ENCODE measurements around the gene THAP12. TPM values are rescaled to one million over a fixed set of nuclear protein-coding genes. Genes with fewer than 3 reads are reported as not detected.

The THAP12 gene
- total RNA-seq, 1 experiment from 2014 or later = 27.6 TPM

- H3K4me3 Mint-ChIP-seq = no peak overlapping the region
- peaks cover 17% of the 10 kb centered on the region for H3K4me1 Mint-ChIP-seq
- ChIA-PET POLR2A (no interaction called here), CTCF (interaction anchor here (0.6 to 4.2 kb wide), 4 partner anchors 9 to 353 kb away, joined by 3 to 29 read pairs (median 8); no protein-coding TSS in a partner anchor)
- no peak overlapping the region for H3K27ac Mint-ChIP-seq
- no peaks in the 10 kb centered on the region for H3K36me3 Mint-ChIP-seq
- peaks cover 4% of the 10 kb centered on the region for H3K9me3 Mint-ChIP-seq
- DNase-seq (ENCODE audit: low spot score) (no peak), ATAC-seq (no peak)
- TF ChIP-seq TCF7 (CRISPR knock-in tag; IDR thresholded peaks at IDR 0.05; ENCODE audit: low read depth) = no peak
- no peak for TF ChIP-seq ATF1 (CRISPR knock-in tag; IDR thresholded peaks at IDR 0.05)
- no peak for TF ChIP-seq ESRRA (CRISPR knock-in tag; IDR thresholded peaks at IDR 0.05; ENCODE audit: borderline replicate concordance)
- no peak for TF ChIP-seq ZBTB21 (CRISPR knock-in tag; IDR thresholded peaks at IDR 0.05; ENCODE audit: borderline replicate concordance)
- no peak for TF ChIP-seq SMAD3 (CRISPR knock-in tag; IDR thresholded peaks at IDR 0.05; ENCODE audit: borderline replicate concordance)
- TF ChIP-seq, protein P1, sequence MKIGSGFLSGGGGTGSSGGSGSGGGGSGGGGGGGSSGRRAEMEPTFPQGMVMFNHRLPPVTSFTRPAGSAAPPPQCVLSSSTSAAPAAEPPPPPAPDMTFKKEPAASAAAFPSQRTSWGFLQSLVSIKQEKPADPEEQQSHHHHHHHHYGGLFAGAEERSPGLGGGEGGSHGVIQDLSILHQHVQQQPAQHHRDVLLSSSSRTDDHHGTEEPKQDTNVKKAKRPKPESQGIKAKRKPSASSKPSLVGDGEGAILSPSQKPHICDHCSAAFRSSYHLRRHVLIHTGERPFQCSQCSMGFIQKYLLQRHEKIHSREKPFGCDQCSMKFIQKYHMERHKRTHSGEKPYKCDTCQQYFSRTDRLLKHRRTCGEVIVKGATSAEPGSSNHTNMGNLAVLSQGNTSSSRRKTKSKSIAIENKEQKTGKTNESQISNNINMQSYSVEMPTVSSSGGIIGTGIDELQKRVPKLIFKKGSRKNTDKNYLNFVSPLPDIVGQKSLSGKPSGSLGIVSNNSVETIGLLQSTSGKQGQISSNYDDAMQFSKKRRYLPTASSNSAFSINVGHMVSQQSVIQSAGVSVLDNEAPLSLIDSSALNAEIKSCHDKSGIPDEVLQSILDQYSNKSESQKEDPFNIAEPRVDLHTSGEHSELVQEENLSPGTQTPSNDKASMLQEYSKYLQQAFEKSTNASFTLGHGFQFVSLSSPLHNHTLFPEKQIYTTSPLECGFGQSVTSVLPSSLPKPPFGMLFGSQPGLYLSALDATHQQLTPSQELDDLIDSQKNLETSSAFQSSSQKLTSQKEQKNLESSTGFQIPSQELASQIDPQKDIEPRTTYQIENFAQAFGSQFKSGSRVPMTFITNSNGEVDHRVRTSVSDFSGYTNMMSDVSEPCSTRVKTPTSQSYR (CRISPR knock-in tag; IDR thresholded peaks at IDR 0.05) = no peak
- TF ChIP-seq NFATC4 (CRISPR knock-in tag; IDR thresholded peaks at IDR 0.05) = no peak
- TF ChIP-seq NR3C1 (CRISPR knock-in tag; conservative IDR thresholded peaks at IDR 0.05; ENCODE audit: low read depth) = no peak
- TF ChIP-seq, protein P2, sequence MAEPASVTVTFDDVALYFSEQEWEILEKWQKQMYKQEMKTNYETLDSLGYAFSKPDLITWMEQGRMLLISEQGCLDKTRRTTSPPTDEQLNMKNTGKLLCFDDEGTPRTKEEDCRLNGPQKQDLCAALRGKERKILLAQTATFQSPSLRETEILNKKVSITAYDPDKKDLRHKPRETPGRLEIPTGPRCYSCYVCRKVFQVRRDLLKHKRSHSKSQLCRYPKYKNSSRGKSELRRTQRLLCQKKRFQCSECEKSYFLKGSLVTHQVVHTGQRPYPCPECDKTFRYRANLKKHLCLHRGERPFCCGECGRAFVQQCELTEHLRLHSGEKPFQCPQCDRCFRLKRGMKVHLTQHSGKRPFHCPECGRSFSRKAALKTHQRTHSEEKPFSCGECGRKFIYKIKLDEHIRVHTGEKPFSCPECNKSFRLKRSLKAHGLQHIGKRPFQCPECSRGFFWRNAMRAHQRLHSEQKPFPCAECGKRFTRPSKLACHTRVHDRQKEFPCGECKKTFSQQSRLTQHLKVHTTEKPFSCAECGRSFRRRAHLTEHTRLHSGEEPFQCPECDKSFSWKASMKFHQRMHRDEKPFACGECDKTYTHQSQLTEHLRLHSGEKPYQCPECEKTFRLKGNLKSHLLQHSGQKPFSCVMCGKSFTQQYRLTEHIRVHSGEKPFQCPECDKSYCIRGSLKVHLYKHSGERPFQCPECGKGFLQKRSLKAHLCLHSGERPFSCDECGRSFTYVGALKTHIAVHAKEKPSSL (CRISPR knock-in tag; conservative IDR thresholded peaks at IDR 0.05) = no peak
- no peak for TF ChIP-seq NFE2L1 (CRISPR knock-in tag; IDR thresholded peaks at IDR 0.05)
- TF ChIP-seq FOXK1 (CRISPR knock-in tag; IDR thresholded peaks at IDR 0.05) = no peak
- TF ChIP-seq NR2C2 (CRISPR knock-in tag; IDR thresholded peaks at IDR 0.05) = no peak
- TF ChIP-seq JUN (CRISPR knock-in tag; IDR thresholded peaks at IDR 0.05) = no peak
- TF ChIP-seq ZNF317 (CRISPR knock-in tag; IDR thresholded peaks at IDR 0.05; ENCODE audit: borderline replicate concordance, low read depth) = no peak
- no peak for TF ChIP-seq USF1 (CRISPR knock-in tag; IDR thresholded peaks at IDR 0.05)
- TF ChIP-seq, protein P3, sequence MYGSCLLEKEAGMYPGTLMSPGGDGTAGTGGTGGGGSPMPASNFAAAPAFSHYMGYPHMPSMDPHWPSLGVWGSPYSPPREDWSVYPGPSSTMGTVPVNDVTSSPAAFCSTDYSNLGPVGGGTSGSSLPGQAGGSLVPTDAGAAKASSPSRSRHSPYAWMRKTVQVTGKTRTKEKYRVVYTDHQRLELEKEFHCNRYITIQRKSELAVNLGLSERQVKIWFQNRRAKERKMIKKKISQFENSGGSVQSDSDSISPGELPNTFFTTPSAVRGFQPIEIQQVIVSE (CRISPR knock-in tag; IDR thresholded peaks at IDR 0.05; ENCODE audit: borderline replicate concordance) = no peak
- no peak for TF ChIP-seq ZNF396 (CRISPR knock-in tag; IDR thresholded peaks at IDR 0.05; ENCODE audit: borderline replicate concordance)
- TF ChIP-seq, protein P4, sequence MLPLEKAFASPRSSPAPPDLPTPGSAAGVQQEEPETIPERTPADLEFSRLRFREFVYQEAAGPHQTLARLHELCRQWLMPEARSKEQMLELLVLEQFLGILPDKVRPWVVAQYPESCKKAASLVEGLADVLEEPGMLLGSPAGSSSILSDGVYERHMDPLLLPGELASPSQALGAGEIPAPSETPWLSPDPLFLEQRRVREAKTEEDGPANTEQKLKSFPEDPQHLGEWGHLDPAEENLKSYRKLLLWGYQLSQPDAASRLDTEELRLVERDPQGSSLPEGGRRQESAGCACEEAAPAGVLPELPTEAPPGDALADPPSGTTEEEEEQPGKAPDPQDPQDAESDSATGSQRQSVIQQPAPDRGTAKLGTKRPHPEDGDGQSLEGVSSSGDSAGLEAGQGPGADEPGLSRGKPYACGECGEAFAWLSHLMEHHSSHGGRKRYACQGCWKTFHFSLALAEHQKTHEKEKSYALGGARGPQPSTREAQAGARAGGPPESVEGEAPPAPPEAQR (CRISPR knock-in tag; IDR thresholded peaks at IDR 0.05) = no peak
- no peak for TF ChIP-seq MXD4 (CRISPR knock-in tag; IDR thresholded peaks at IDR 0.05; ENCODE audit: borderline replicate concordance)
- H3K27me3 Mint-ChIP-seq (ENCODE audit: low read depth) = peaks cover 15% of the 10 kb centered on the region
These were observed 53.1 kb downstream of the THAP12 start for GRCh38 chr11:76327756-76328388.
